C1 segment of cervical spinal cord (tissue), 14 donors: ENCODE data around the gene PIK3R5.

Source experiments
- DNase-seq, 14 donors: peaks; one replicate each; lab custom pipeline; 2025; lab: John Stamatoyannopoulos, UW

PIK3R5 gene

DNA sequence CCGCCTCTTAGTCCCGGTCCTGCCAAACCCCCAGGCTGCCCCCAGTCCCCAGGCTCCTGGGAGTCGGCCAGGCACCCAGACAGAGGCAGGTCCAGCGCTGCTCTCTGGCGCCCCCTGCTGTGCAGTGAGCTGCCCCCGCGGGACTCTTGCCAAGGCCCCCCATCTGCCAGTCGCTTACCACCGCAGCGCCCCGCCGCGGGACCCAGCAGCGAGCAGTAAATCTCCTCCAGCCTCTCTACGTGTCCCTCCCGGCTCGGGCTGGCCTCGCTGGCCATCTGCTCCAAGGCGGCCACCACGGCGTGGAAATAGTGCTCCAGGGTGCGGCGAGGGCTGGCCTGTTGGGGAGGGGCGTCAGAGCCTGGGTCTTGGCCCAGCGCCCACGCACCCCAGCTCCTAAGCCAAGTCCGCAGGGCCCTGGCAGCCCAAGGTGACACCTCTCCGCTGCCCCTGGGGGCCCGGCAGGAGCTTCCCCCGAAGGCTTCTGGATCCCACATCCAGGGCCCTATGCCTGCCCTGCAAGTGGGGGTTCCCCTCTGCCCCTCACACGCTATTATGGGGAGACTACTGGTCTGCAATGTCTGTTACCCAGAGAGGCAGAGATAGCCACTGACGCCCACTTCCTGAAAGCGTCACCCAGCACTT lies 132.7 kb downstream of the PIK3R5 start:
- no peak for DNase-seq

DNA sequence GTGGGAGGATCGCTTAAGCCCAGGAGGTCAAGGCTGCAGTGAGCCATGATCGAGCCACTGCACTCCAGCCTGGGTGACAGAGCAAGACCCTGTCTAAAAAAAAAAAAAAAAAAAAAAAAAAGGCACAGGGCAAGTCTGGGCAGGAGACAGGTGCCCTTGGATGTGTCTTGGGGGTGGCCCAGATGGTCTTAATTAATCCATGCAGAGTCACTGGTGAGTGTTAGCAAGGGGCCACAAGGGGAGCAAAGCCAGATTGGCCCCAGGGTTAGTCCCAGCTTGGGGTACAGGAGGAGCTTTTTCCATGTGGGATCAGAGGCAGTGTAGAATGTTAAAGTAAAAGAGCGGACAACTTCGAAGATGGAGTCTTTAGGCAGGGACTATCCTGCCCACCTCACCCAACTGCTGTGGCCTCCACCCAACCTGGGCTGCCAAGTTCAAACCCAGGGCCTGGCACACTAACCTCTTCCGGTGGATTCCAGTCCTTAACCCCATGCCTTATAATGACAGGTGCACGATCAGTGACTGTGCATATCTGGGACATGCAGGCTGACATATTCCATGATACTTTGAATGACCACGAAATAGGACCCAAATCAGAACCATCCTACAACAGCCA lies 134.2 kb downstream of the PIK3R5 start:
- DNase-seq: no peak

DNA sequence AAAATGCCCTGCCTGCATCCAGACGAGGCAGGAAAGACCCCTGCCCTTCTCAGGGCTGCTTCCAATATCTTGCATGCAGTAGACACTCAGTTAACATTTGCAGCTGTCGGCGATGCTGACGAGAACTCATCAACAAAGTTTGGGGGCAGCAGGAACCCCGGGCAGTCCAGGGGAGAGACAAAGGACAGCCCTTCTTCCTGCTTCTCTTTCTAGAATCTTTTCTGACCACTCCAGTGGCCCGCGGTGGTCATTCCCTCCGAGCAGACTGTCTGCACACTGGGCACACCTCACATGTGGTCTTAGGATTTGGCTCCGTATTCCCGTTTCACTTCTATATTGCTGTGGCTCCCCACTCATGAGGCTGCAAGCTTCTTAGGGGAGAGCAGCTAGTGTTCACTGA lies 135.4 kb downstream of the PIK3R5 start:
- no peak for DNase-seq

- DNase-seq: no peak
Measured at GRCh38 chr17:8829036-8829941, 136.2 kb downstream of the PIK3R5 start.
